Colonic mucosa (tissue), 4 donors: Measurements from ENCODE around the gene SRSF8. TPM values are rescaled to one million over a fixed set of nuclear protein-coding genes. Genes with fewer than 3 reads are reported as not detected.

Source experiments
- DNase-seq: peaks from one replicate; pipeline ENCODE4 v3.0.0-alpha.2; 2020
- H3K27ac ChIP-seq: fragments of 200-600 bp; one replicate; pipeline ENCODE4 v1.8.0; 2021
- H3K27me3 ChIP-seq: fragments of 200-600 bp; one replicate; pipeline ENCODE4 v1.8.0; 2021
- H3K36me3 ChIP-seq: fragments of 200-600 bp; one replicate; pipeline ENCODE4 v1.8.0; 2021
- H3K4me1 ChIP-seq: fragments of 200-600 bp; one replicate; pipeline ENCODE4 v1.8.0; 2021; ENCODE audit warnings: mild to moderate bottlenecking
- H3K4me3 ChIP-seq: fragments of 200-600 bp; one replicate; pipeline ENCODE4 v1.8.0; 2021
- H3K9ac ChIP-seq, 2 donors: one replicate each; pipeline ENCODE4 v1.7.0; 2013; ENCODE audit warnings: control low read depth in 2 of 2, low read depth in 2 of 2, low read length in 2 of 2
- H3K9me3 ChIP-seq: fragments of 200-600 bp; one replicate; pipeline ENCODE4 v1.8.0; 2021
- intact Hi-C: fragments of 100-400 bp; cut with DNase I; formaldehyde crosslinking; loops from one replicate; pipeline ENCODE4 v1.14.1; 2022
- total RNA-seq, 2 donors: library from RNA; stranded (reverse); fragmentation: NEBNext Ultra II Directional in 1 of 2; extraction: Animal tissue kit (Norgen Biotek cat#: 25700) in 1 of 2; gene quantifications; one replicate each; pipeline ENCODE4 v1.2.1, GENCODE V29; 2021
- TF ChIP-seq, protein P1 (sequence below): fragments of 200-600 bp; IDR thresholded peaks from one replicate; pipeline ENCODE4 v1.8.0; 2022; ENCODE audit warnings: antibody characterized with exemption, mild to moderate bottlenecking
- donor health status: healthy.
- donor health status: DM: no; HTN: no; CAD: no.
- donor health status: DM: no; HTN: no; CAD: no.

The SRSF8 gene
- total RNA-seq, 2 donors from 2014 or later: 39.4 to 43.4 TPM

DNA sequence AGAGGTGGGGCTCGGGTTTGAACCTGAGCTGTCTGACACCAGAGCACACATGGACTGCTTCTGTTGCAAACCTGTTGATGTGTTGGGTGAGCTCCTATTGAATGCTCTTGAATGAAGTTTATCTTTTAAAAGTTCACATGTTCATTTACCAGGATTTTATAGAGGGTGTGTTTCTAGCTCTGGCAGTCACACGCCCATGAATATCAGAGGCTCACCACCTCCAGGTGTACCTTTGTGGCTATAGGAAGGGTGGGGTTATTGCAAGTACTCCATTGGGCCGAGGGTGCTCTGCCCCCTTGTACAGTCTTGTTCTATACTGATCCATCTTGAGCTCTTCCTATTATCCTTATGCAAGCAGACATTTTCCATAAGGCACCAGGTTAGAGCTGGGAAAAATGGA, 32.1 kb downstream of the SRSF8 start:
- H3K9ac ChIP-seq: peak overlapping the region in 1 of 2 donors; percentile 6
- TF ChIP-seq, protein P1, sequence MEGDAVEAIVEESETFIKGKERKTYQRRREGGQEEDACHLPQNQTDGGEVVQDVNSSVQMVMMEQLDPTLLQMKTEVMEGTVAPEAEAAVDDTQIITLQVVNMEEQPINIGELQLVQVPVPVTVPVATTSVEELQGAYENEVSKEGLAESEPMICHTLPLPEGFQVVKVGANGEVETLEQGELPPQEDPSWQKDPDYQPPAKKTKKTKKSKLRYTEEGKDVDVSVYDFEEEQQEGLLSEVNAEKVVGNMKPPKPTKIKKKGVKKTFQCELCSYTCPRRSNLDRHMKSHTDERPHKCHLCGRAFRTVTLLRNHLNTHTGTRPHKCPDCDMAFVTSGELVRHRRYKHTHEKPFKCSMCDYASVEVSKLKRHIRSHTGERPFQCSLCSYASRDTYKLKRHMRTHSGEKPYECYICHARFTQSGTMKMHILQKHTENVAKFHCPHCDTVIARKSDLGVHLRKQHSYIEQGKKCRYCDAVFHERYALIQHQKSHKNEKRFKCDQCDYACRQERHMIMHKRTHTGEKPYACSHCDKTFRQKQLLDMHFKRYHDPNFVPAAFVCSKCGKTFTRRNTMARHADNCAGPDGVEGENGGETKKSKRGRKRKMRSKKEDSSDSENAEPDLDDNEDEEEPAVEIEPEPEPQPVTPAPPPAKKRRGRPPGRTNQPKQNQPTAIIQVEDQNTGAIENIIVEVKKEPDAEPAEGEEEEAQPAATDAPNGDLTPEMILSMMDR: no peak
- no peaks in the 10 kb centered on the region for H3K9me3 ChIP-seq
- H3K27me3 ChIP-seq: no peaks in the 10 kb centered on the region
- no peaks in the 10 kb centered on the region for H3K36me3 ChIP-seq
- H3K4me1 ChIP-seq: peaks cover 5% of the 10 kb centered on the region
- intact Hi-C loops: no loop called here
- H3K4me3 ChIP-seq: no peak overlapping the region
- H3K27ac ChIP-seq: peak overlapping the region; percentile 54
- peak; percentile 73 for DNase-seq

DNA sequence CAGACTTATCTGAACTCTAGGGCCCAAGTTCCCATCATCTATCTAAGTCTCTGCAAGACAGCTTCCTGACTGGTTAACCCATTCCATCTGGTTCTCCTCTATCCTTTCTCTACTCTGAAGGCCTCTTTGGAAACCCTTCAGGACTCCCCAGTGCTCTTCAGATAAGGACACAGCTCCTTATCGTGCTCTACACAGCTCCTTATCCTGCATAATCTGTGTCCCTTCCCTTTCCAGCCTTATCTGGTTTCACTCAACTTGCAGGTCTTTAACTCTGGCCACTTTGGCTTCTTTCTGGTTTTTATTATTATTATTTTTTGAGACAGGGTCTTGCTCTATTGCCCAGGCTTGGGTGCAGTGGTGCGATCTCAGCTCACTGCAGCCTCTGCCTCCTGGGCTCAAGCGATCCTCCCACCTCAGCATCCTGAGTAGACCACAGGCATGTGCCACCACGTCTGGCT, 33.5 kb downstream of the SRSF8 start:
- no peak overlapping the region for H3K27ac ChIP-seq
- no peak overlapping the region for H3K4me3 ChIP-seq
- intact Hi-C loops: no loop called here
- peaks cover 5% of the 10 kb centered on the region for H3K4me1 ChIP-seq
- H3K9me3 ChIP-seq: no peaks in the 10 kb centered on the region
- TF ChIP-seq, protein P1: no peak
- H3K9ac ChIP-seq: no peak overlapping the region
- H3K36me3 ChIP-seq: no peaks in the 10 kb centered on the region
- DNase-seq: no peak
- H3K27me3 ChIP-seq: no peaks in the 10 kb centered on the region

DNA sequence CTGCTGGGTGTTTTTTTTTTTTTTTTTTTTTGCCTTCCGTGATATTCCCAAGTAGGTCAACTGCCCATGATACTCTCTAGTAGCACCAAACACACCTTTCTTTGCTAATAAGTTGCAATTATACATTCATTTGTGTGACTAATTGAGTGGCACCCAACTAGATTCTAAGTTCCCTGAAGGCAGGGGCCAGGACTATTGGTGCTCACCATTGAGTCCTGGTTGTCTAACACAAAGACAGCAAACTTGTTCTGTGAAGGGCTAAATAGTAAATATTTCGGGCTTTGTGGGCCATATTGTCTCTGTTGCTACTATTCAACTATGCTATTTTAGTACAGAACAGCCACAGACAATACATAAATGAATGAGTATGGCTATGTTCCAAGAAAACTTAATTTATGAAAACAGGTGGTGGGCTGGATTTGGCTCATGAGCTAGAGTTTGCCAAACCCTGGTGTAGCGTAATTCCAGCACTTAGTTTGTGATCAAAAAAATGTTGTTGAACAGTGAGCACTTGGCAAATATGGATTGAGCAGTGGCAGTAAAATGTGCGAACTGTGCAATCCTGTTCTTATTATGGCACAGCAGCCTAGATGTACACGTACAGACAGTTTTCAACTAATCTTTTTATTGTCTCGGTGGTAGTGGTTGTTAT, 34.3 kb downstream of the SRSF8 start:
- H3K36me3 ChIP-seq: no peaks in the 10 kb centered on the region
- no peak for DNase-seq
- intact Hi-C loops: no loop called here
- no peaks in the 10 kb centered on the region for H3K27me3 ChIP-seq
- TF ChIP-seq, protein P1: no peak
- H3K4me1 ChIP-seq: peaks cover 5% of the 10 kb centered on the region
- H3K27ac ChIP-seq: no peak overlapping the region
- H3K9me3 ChIP-seq: no peaks in the 10 kb centered on the region
- no peak overlapping the region for H3K9ac ChIP-seq
- H3K4me3 ChIP-seq: no peak overlapping the region

DNA sequence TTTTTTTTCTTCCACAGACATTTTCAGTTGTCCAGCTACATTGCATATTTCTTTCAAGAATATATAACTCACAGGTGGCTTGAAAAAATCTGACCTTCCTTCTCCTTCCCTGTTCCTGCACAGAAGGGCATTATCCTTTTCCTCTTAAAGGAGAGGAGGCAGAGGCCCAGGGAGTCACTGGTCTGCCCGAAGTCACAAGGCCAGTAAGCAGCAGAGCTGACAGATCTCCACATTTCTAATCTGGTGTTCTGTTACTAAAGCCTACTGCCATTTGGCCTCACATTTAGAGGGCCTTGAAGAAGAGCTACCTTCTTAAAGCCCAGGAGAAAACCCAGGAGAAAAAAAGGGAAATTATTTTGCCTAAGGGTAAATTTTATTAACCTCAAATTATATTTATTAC, 35.2 kb downstream of the SRSF8 start:
- no peak overlapping the region for H3K4me3 ChIP-seq
- no peaks in the 10 kb centered on the region for H3K36me3 ChIP-seq
- no peak for DNase-seq
- H3K27ac ChIP-seq: no peak overlapping the region
- H3K4me1 ChIP-seq: peaks cover 5% of the 10 kb centered on the region
- TF ChIP-seq, protein P1: no peak
- H3K9ac ChIP-seq: no peak overlapping the region
- no peaks in the 10 kb centered on the region for H3K9me3 ChIP-seq
- intact Hi-C loops: no loop called here
- H3K27me3 ChIP-seq: no peaks in the 10 kb centered on the region

DNA sequence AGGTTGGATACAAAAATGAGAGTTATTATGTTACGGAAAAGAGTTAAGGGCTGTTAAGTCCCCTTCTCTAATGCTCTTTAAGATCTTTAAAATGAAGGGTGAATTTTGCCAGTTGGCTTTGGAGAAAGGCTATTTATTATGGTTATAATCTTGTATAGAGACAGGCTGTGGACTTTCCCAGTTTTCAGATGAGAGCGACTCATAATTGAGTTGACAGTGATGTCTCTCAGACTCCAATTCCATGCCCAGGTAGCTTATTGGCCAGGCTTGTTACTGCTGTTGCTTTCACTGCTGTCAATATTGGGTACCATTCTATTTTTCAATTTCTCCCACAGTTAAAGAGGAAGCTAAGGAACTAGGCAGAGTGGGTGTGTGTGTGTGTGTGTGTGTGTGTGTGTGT, 36.0 kb downstream of the SRSF8 start:
- Histone ChIP-seq H3K9me3 (no peaks in the 10 kb centered on the region), H3K27me3 (no peaks in the 10 kb centered on the region), H3K27ac (no peak overlapping the region), H3K4me1 (peaks cover 5% of the 10 kb centered on the region), H3K4me3 (no peak overlapping the region), H3K36me3 (no peaks in the 10 kb centered on the region), H3K9ac (no peak overlapping the region)
- no peak for DNase-seq
- intact Hi-C loops: no loop called here
- TF ChIP-seq, protein P1: no peak
